ENCODE results near the gene SUSD4. TPM values are rescaled to one million over a fixed set of nuclear protein-coding genes. Genes with fewer than 3 reads are reported as not detected.

SUSD4 gene
- total RNA-seq = 10 to 100 TPM in 1 of 9 donors, 1 to 10 TPM in 8; 1.5 to 11.8 (median 6.5) TPM
- 10 to 100 TPM in 2 of 3 donors, 1 to 10 TPM in 1; 7.1 to 26.9 (median 12.6) TPM for polyA plus RNA-seq
- long read RNA-seq, donor 1 = 0 reads
- long read RNA-seq, donor 2 = 0 reads
- long read RNA-seq, donor 3 = 0 reads
- long read RNA-seq, donor 4, partial matches to known transcripts = 0 of 1 reads
- long read RNA-seq, donor 4, other reads (novel, unspliced or antisense) = 0 of 1 reads
- long read RNA-seq, donor 5, transcript SUSD4-204 (9 exons, 3,025 nt) = major isoform, 7 of 18 reads
- long read RNA-seq, donor 5, partial matches to known transcripts = 1 of 18 reads
- long read RNA-seq, donor 5, other reads (novel, unspliced or antisense) = 7 of 18 reads
- long read RNA-seq, donor 6, partial matches to known transcripts = 3 of 4 reads
- long read RNA-seq, donor 6, other reads (novel, unspliced or antisense) = 1 of 4 reads
- long read RNA-seq, donor 7 = 0 reads
- long read RNA-seq, donor 8 = 0 reads
- long read RNA-seq, donor 9 = 0 reads
- long read RNA-seq, donor 10 = 0 reads

GRCh38 chr1:223363856-223364684, at the start of gene SUSD4:
Gene SUSD4, minus strand, starts transcription at chr1:223364176. Its CDS starts 751 bp downstream, at chr1:223363425.
- H3K27me3 ChIP-seq = no peaks in the 10 kb centered on the region
- intact Hi-C loops (cut with DNase I) = no loop called here
- peaks cover 5 to 16% of the 10 kb centered on the region in 2 donors for H3K4me1 ChIP-seq (replicated peaks in 1 of 2)
- peak in 5 of 7 donors; percentile 25 to 60 (median 51) for DNase-seq
- no peaks in the 10 kb centered on the region for H3K36me3 ChIP-seq (replicated peaks in 1 of 2)
- WGBS, 4 donors = 0 to 2% (median 1%) methylated on average over 4 to 109 of the region's 111 CpGs
- no peak within 1 kb of the TSS for H3K27ac ChIP-seq
- no peaks in the 10 kb centered on the region for H3K9me3 ChIP-seq (replicated peaks in 1 of 3)
- no peak for TF ChIP-seq POLR2A (IDR thresholded peaks at IDR 0.05)
- no peak for TF ChIP-seq CTCF (IDR thresholded peaks at IDR 0.05)
- H3K4me3 ChIP-seq = peak within 1 kb of the TSS in 2 of 4 donors; percentile 26 to 66

GRCh38 chr1:223413216-223413615, 49.2 kb upstream of the SUSD4 start:
- H3K4me1 ChIP-seq (replicated peaks in 1 of 2) = no peaks in the 10 kb centered on the region
- H3K27me3 ChIP-seq = no peaks in the 10 kb centered on the region
- no peak for TF ChIP-seq CTCF (IDR thresholded peaks at IDR 0.05)
- TF ChIP-seq POLR2A (IDR thresholded peaks at IDR 0.05) = no peak
- intact Hi-C loops (cut with DNase I) = no loop called here
- no peak overlapping the region for H3K4me3 ChIP-seq
- 84 to 91% (median 86%) methylated on average over 2 of the region's 2 CpGs for WGBS, 4 donors
- no peak for DNase-seq
- H3K36me3 ChIP-seq (replicated peaks in 1 of 2) = no peaks in the 10 kb centered on the region
- H3K9me3 ChIP-seq (replicated peaks in 1 of 3) = no peaks in the 10 kb centered on the region
- no peak overlapping the region for H3K27ac ChIP-seq

GRCh38 chr1:223411710-223412109, 47.7 kb upstream of the SUSD4 start:
- Histone ChIP-seq H3K36me3 (replicated peaks in 1 of 2) (no peaks in the 10 kb centered on the region), H3K27me3 (no peaks in the 10 kb centered on the region), H3K9me3 (replicated peaks in 1 of 3) (peaks cover 0 to 5% (median 0%) of the 10 kb centered on the region in 3 donors), H3K4me1 (replicated peaks in 1 of 2) (no peaks in the 10 kb centered on the region), H3K4me3 (no peak overlapping the region), H3K27ac (no peak overlapping the region)
- no peak for TF ChIP-seq POLR2A (IDR thresholded peaks at IDR 0.05)
- no peak for TF ChIP-seq CTCF (IDR thresholded peaks at IDR 0.05)
- DNase-seq = no peak
- intact Hi-C loops (cut with DNase I) = no loop called here

GRCh38 chr1:223411309-223411708, 47.3 kb upstream of the SUSD4 start:
- TF ChIP-seq CTCF (IDR thresholded peaks at IDR 0.05) = no peak
- intact Hi-C loops (cut with DNase I) = no loop called here
- 75 to 87% (median 79%) methylated on average over 2 of the region's 2 CpGs for WGBS, 4 donors
- Histone ChIP-seq H3K36me3 (replicated peaks in 1 of 2) (no peaks in the 10 kb centered on the region), H3K9me3 (replicated peaks in 1 of 3) (peaks cover 0 to 5% (median 0%) of the 10 kb centered on the region in 3 donors), H3K27ac (no peak overlapping the region), H3K4me1 (replicated peaks in 1 of 2) (no peaks in the 10 kb centered on the region), H3K27me3 (no peaks in the 10 kb centered on the region), H3K4me3 (no peak overlapping the region)
- no peak for DNase-seq

All from adrenal gland (tissue), 19 donors.